ACC112 (cell line): ENCODE results near the gene OR6C2.
"Not testable (repeated sequence)": the region's sequence is repeated elsewhere in the genome, so short reads cannot be mapped to it uniquely, and the experiment has no call there.

Experiments
- H2AFZ ChIP-seq: fragments of 200-600 bp; sonication (generic); one replicate; pipeline ENCODE4 v1.6.0; 2017; ENCODE audit warnings: antibody characterized with exemption, low read length; ENCODE audit not compliant: unreplicated experiment
- H3K27ac ChIP-seq: fragments of 200-600 bp; sonication (generic); 2 replicates; pipeline ENCODE4 v1.5.1; 2014; ENCODE audit warnings: low read depth, mild to moderate bottlenecking, antibody characterized with exemption, low read length, moderate library complexity
- H3K27me3 ChIP-seq: fragments of 200-600 bp; sonication (generic); 2 replicates; pipeline ENCODE4 v1.6.1; 2014; ENCODE audit warnings: mild to moderate bottlenecking, antibody characterized with exemption, low read length, moderate library complexity, mixed read lengths; ENCODE audit not compliant: insufficient read depth
- H3K36me3 ChIP-seq: fragments of 200-600 bp; sonication (generic); 2 replicates; pipeline ENCODE4 v1.6.1; 2016; ENCODE audit warnings: mild to moderate bottlenecking, antibody characterized with exemption, low read length, moderate library complexity, mixed read lengths; ENCODE audit not compliant: insufficient read depth
- H3K4me1 ChIP-seq: fragments of 200-600 bp; sonication (generic); one replicate; pipeline ENCODE4 v1.6.1; 2016; ENCODE audit warnings: low read length, mixed read lengths; ENCODE audit not compliant: insufficient read depth, unreplicated experiment, control insufficient read depth
- H3K4me3 ChIP-seq: fragments of 200-600 bp; sonication (generic); 2 replicates; pipeline ENCODE4 v1.5.1; 2014; ENCODE audit warnings: mild to moderate bottlenecking, low read depth, low read length
- H3K79me2 ChIP-seq: fragments of 200-600 bp; sonication (generic); one replicate; pipeline ENCODE4 v1.6.0; 2016; ENCODE audit warnings: low read length; ENCODE audit not compliant: control insufficient read depth, unreplicated experiment, insufficient read depth

The OR6C2 gene

GRCh38 chr12:55470088-55470829 lies 26.4 kb downstream of the OR6C2 start, which contains the start of gene OR6C70:
TSS of gene OR6C70 (minus strand) at chr12:55470138. CDS start at chr12:55470138, 0 bp downstream.
- H3K27me3 ChIP-seq = peaks cover 18% of the 10 kb centered on the region; the same call in 1 of the 2 replicates
- H3K79me2 ChIP-seq = no peaks in the 10 kb centered on the region
- no peak within 1 kb of the TSS for H3K27ac ChIP-seq
- H2AFZ ChIP-seq = no peak within 1 kb of the TSS
- no peaks in the 10 kb centered on the region for H3K36me3 ChIP-seq
- no peak within 1 kb of the TSS for H3K4me3 ChIP-seq
- H3K4me1 ChIP-seq = no peaks in the 10 kb centered on the region

- no peaks in the 10 kb centered on the region for H3K4me1 ChIP-seq
- H2AFZ ChIP-seq = no peak overlapping the region
- H3K79me2 ChIP-seq = no peaks in the 10 kb centered on the region
- H3K27ac ChIP-seq = no peak overlapping the region
- no peak overlapping the region for H3K4me3 ChIP-seq
- H3K27me3 ChIP-seq = peaks cover 15% of the 10 kb centered on the region; the same call in 1 of the 2 replicates
- H3K36me3 ChIP-seq = no peaks in the 10 kb centered on the region
Observed at GRCh38 chr12:55472264-55472663, 28.4 kb downstream of the OR6C2 start.

GRCh38 chr12:55479136-55479535 lies 35.3 kb downstream of the OR6C2 start:
- not testable (repeated sequence) for H2AFZ ChIP-seq, H3K27ac ChIP-seq, H3K4me1 ChIP-seq, H3K4me3 ChIP-seq, H3K79me2 ChIP-seq, H3K36me3 ChIP-seq, H3K27me3 ChIP-seq

GRCh38 chr12:55484284-55484683 lies 40.4 kb downstream of the OR6C2 start:
- not testable (repeated sequence) for H3K79me2 ChIP-seq, H3K4me1 ChIP-seq, H3K27me3 ChIP-seq, H3K36me3 ChIP-seq, H3K4me3 ChIP-seq, H2AFZ ChIP-seq, H3K27ac ChIP-seq

GRCh38 chr12:55492078-55492477 lies 48.2 kb downstream of the OR6C2 start, which contains the start of gene OR6C68:
TSS of gene OR6C68 (plus strand) at chr12:55492378. CDS start at chr12:55492378, 0 bp downstream.
- no peaks in the 10 kb centered on the region for H3K36me3 ChIP-seq
- peaks cover 7% of the 10 kb centered on the region; the same call in 1 of the 2 replicates for H3K27me3 ChIP-seq
- no peak within 1 kb of the TSS for H3K27ac ChIP-seq
- no peak within 1 kb of the TSS for H3K4me3 ChIP-seq
- H3K4me1 ChIP-seq = no peaks in the 10 kb centered on the region
- H3K79me2 ChIP-seq = no peaks in the 10 kb centered on the region
- no peak within 1 kb of the TSS for H2AFZ ChIP-seq

- no peak overlapping the region for H3K27ac ChIP-seq
- no peaks in the 10 kb centered on the region for H3K4me1 ChIP-seq
- H3K79me2 ChIP-seq = no peaks in the 10 kb centered on the region
- no peaks in the 10 kb centered on the region for H3K36me3 ChIP-seq
- H3K4me3 ChIP-seq = no peak overlapping the region
- peaks cover 10% of the 10 kb centered on the region; the same call in 1 of the 2 replicates for H3K27me3 ChIP-seq
- H2AFZ ChIP-seq = no peak overlapping the region
Observed at GRCh38 chr12:55495490-55495889, 51.6 kb downstream of the OR6C2 start.

- Histone ChIP-seq H3K4me3 (no peak overlapping the region), H2AFZ (no peak overlapping the region), H3K27ac (no peak overlapping the region), H3K27me3 (0 out of 2 replicates have a peak, but pooled peaks cover 3% of the 10 kb centered on the region), H3K79me2 (no peaks in the 10 kb centered on the region), H3K36me3 (no peaks in the 10 kb centered on the region), H3K4me1 (no peaks in the 10 kb centered on the region)
Observed at GRCh38 chr12:55499231-55499630, 55.4 kb downstream of the OR6C2 start.

- no peak overlapping the region for H3K27ac ChIP-seq
- no peak overlapping the region for H2AFZ ChIP-seq
- H3K27me3 ChIP-seq = 0 out of 2 replicates have a peak, but pooled peaks cover 3% of the 10 kb centered on the region
Observed at GRCh38 chr12:55499810-55500252, 56.0 kb downstream of the OR6C2 start.

GRCh38 chr12:55501601-55502000 lies 57.7 kb downstream of the OR6C2 start:
- no peak overlapping the region for H3K4me3 ChIP-seq
- H3K4me1 ChIP-seq = no peaks in the 10 kb centered on the region
- H3K79me2 ChIP-seq = no peaks in the 10 kb centered on the region

More at GRCh38 chr12:55499810-55500252, 56.0 kb downstream of the OR6C2 start:
- Histone ChIP-seq H3K4me1 (no peaks in the 10 kb centered on the region), H3K79me2 (no peaks in the 10 kb centered on the region), H3K36me3 (no peaks in the 10 kb centered on the region), H3K4me3 (no peak overlapping the region)

More at GRCh38 chr12:55501601-55502000, 57.7 kb downstream of the OR6C2 start:
- H3K36me3 ChIP-seq = no peaks in the 10 kb centered on the region
- no peak overlapping the region for H2AFZ ChIP-seq
- 0 out of 2 replicates have a peak, but pooled peaks cover 3% of the 10 kb centered on the region for H3K27me3 ChIP-seq
- no peak overlapping the region for H3K27ac ChIP-seq
